Thymus (tissue), 11 donors: ENCODE measurements around the gene NUDT4. TPM values are rescaled to one million over a fixed set of nuclear protein-coding genes. Genes with fewer than 3 reads are reported as not detected.
"Not testable (repeated sequence)": the region's sequence is repeated elsewhere in the genome, so short reads cannot be mapped to it uniquely, and the experiment has no call there.

Experiments
- DNase-seq, 9 donors: peaks; one replicate each; pipeline ENCODE4 v3.0.0-alpha.2; 2013; ENCODE audit warnings: low spot score in 9 of 9, low read depth in 6 of 9, missing footprints in 1 of 9
- H3K27ac ChIP-seq, 2 donors: one replicate each; pipeline ENCODE4 v1.5.1; 2013; ENCODE audit warnings: control low read depth in 1 of 2, low read depth in 1 of 2, low read length in 1 of 2, mild to moderate bottlenecking in 1 of 2, moderate library complexity in 1 of 2
- H3K27me3 ChIP-seq, 2 donors: one replicate each; pipeline ENCODE4 v1.5.1; 2013; ENCODE audit warnings: low read length in 1 of 2; ENCODE audit not compliant: control insufficient read depth in 2 of 2, insufficient read depth in 1 of 2
- H3K36me3 ChIP-seq, 2 donors: one replicate each; pipeline ENCODE4 v1.5.1; 2013; ENCODE audit warnings: low read length in 1 of 2, mild to moderate bottlenecking in 1 of 2, moderate library complexity in 1 of 2; ENCODE audit not compliant: control insufficient read depth in 2 of 2, insufficient read depth in 2 of 2
- H3K4me1 ChIP-seq, 2 donors: one replicate each; pipeline ENCODE4 v1.5.1; 2013; ENCODE audit warnings: low read length in 2 of 2; ENCODE audit not compliant: control insufficient read depth in 2 of 2, insufficient read depth in 2 of 2
- H3K4me3 ChIP-seq, 2 donors: one replicate each; pipeline ENCODE4 v1.5.1; 2013; ENCODE audit warnings: low read length in 2 of 2, control low read depth in 1 of 2, mild to moderate bottlenecking in 1 of 2
- H3K9me3 ChIP-seq, 2 donors: one replicate each; pipeline ENCODE4 v1.5.1; 2013; ENCODE audit warnings: low read length in 1 of 2, mild to moderate bottlenecking in 1 of 2; ENCODE audit not compliant: control insufficient read depth in 2 of 2, insufficient read depth in 1 of 2
- WGBS: extraction: QIAGEN DNeasy Blood & Tissue Kit; methylation state at CpG from one replicate; pipeline ENCODE4 v1.1.7; 2013; 5-methylcytosine and 5-hydroxymethylcytosine counted together
- polyA plus RNA-seq: library from polyadenylated mRNA; stranded (reverse); fragments of 200-250 nt; gene quantifications from one replicate; pipeline ENCODE4 v1.2.3, GENCODE V29; 2013
- total RNA-seq: library from RNA; stranded (reverse); fragments of 120-200 nt; gene quantifications from one replicate; pipeline ENCODE4 v1.2.4, GENCODE V29; 2013
- donor health status: healthy.

NUDT4 gene
- total and polyA plus RNA-seq, 2 donors = 26.7 to 42.3 TPM

- no peak for DNase-seq
- H3K4me1 ChIP-seq = no peaks in the 10 kb centered on the region
- no peak overlapping the region for H3K4me3 ChIP-seq
- WGBS = 94% methylated on average over 2 of the region's 2 CpGs
- no peaks in the 10 kb centered on the region for H3K27me3 ChIP-seq
- no peak overlapping the region for H3K27ac ChIP-seq
- peaks cover 0 to 14% of the 10 kb centered on the region in 2 donors for H3K36me3 ChIP-seq
- no peaks in the 10 kb centered on the region for H3K9me3 ChIP-seq
Measured at GRCh38 chr12:93387780-93388179, 10.1 kb downstream of the NUDT4 start.

DNA sequence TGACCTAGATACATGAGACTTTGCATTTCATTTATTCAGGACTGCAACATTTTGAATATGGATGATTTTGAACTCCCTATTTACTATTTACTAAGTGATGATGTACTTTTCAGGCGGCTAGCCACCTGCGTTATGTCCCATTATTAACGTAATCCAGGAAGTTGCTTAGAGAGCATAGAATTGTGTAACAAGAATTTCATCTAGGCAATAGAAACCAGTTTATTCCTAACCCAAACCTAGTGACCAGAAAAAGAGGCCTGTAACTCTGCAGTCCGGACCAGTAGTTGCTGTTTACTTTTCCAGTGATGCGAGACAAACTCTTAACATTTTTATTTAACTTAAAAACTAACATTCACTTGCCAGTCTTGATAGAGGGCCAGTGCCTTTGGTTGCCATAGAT lies 12.3 kb downstream of the NUDT4 start:
- WGBS = 97% methylated on average over 5 of the region's 5 CpGs

GRCh38 chr12:93390549-93391297 lies 13.0 kb downstream of the NUDT4 start:
- Histone ChIP-seq H3K9me3 (no peaks in the 10 kb centered on the region), H3K4me3 (no peak overlapping the region), H3K27ac (no peak overlapping the region), H3K36me3 (peaks cover 0 to 15% of the 10 kb centered on the region in 2 donors), H3K4me1 (no peaks in the 10 kb centered on the region), H3K27me3 (no peaks in the 10 kb centered on the region)
- no peak for DNase-seq
- 90% methylated on average over 5 of the region's 5 CpGs for WGBS

More for the DNA sequence above, 12.3 kb downstream of the NUDT4 start:
- H3K27ac ChIP-seq = no peak overlapping the region
- DNase-seq = no peak
- no peaks in the 10 kb centered on the region for H3K4me1 ChIP-seq
- no peaks in the 10 kb centered on the region for H3K9me3 ChIP-seq
- H3K4me3 ChIP-seq = no peak overlapping the region
- no peaks in the 10 kb centered on the region for H3K27me3 ChIP-seq
- peaks cover 0 to 16% of the 10 kb centered on the region in 2 donors for H3K36me3 ChIP-seq

DNA sequence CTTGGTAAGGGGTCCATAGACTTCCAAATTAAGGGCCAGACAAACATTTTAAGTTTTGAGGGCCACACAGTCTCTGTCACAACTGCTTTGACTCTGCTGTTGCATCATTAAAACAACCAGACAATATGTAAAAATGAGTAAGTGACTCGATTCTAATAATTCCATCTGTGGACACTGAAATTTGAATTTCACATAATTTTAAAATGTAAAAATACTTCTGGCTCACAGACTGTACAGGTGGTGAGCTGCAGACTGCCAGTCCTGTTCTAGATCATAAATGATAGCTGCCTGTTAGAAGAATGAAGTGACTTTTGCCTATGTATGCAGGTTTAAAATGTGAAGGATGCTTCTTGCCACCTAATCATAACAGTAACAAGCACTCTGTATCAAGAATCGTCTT lies 15.7 kb downstream of the NUDT4 start:
- Histone ChIP-seq H3K27ac (no peak overlapping the region), H3K4me1 (no peaks in the 10 kb centered on the region), H3K4me3 (no peak overlapping the region), H3K36me3 (peaks cover 12 to 30% of the 10 kb centered on the region in 2 donors), H3K27me3 (no peaks in the 10 kb centered on the region), H3K9me3 (no peaks in the 10 kb centered on the region)
- no peak for DNase-seq
- WGBS = 97% methylated on average over 2 of the region's 2 CpGs

GRCh38 chr12:93397412-93397811 lies 19.7 kb downstream of the NUDT4 start:
- 97% methylated on average over 12 of the region's 12 CpGs for WGBS
- Histone ChIP-seq H3K4me1 (no peaks in the 10 kb centered on the region), H3K36me3 (peaks cover 12 to 39% of the 10 kb centered on the region in 2 donors), H3K9me3 (no peaks in the 10 kb centered on the region), H3K27me3 (no peaks in the 10 kb centered on the region), H3K4me3 (no peak overlapping the region), H3K27ac (no peak overlapping the region)
- no peak for DNase-seq

DNA sequence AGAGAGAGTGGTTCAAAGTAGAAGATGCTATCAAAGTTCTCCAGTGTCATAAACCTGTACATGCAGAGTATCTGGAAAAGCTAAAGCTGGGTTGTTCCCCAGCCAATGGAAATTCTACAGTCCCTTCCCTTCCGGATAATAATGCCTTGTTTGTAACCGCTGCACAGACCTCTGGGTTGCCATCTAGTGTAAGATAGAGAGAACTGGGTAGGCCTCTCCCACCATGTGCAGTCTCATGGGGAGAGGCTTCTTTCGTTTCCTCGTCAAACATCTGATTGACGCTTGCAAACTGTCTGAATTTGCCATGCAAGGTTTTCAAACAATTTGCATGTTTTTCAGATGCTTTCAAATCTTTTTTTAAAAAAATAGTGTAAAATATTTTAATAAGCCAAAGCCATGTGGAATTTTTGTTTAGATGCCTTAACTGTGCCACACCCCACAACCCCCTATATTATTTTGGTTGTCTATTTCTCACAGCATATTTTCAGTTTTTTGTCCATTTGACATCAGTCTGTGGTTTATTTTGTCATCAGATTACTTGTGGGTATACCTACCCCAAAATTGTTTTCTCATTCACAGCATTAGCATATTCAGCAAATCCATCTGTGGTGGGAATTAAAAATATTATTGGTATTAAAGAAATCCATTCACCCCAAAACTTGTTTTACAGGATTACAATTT lies 21.6 kb downstream of the NUDT4 start:
- no CpG with 5 or more reads among the region's 5 CpGs for WGBS
- not testable (repeated sequence) for H3K27ac ChIP-seq, H3K4me3 ChIP-seq, H3K27me3 ChIP-seq, H3K9me3 ChIP-seq, DNase-seq, H3K4me1 ChIP-seq
- peaks cover 12 to 45% of the 10 kb centered on the region in 2 donors for H3K36me3 ChIP-seq

GRCh38 chr12:93402333-93403311 lies 24.9 kb downstream of the NUDT4 start:
- peaks cover 12 to 41% of the 10 kb centered on the region in 2 donors for H3K36me3 ChIP-seq
- peaks cover 0 to 2% of the 10 kb centered on the region in 2 donors for H3K9me3 ChIP-seq
- 98% methylated on average over 11 of the region's 11 CpGs for WGBS
- DNase-seq = no peak
- no peak overlapping the region for H3K4me3 ChIP-seq
- no peak overlapping the region for H3K27ac ChIP-seq
- H3K27me3 ChIP-seq = no peaks in the 10 kb centered on the region
- H3K4me1 ChIP-seq = no peaks in the 10 kb centered on the region

GRCh38 chr12:93403988-93404803 lies 26.5 kb downstream of the NUDT4 start:
- Histone ChIP-seq H3K36me3 (peaks cover 4 to 37% of the 10 kb centered on the region in 2 donors), H3K4me3 (no peak overlapping the region), H3K27ac (no peak overlapping the region), H3K9me3 (peaks cover 0 to 2% of the 10 kb centered on the region in 2 donors), H3K4me1 (no peaks in the 10 kb centered on the region), H3K27me3 (no peaks in the 10 kb centered on the region)
- WGBS = 96% methylated on average over 7 of the region's 7 CpGs
- no peak for DNase-seq
